NCI-H1092 treated with DMSO at 0.1 percent for 48 hours (cell line): ENCODE results near the gene NTRK3.
"Not testable (repeated sequence)": the region's sequence is repeated elsewhere in the genome, so short reads cannot be mapped to it uniquely, and the experiment has no call there.

Source experiments
- DNase-seq: peaks from one replicate; lab custom pipeline; 2025; lab: John Stamatoyannopoulos, UW

The NTRK3 gene

DNA sequence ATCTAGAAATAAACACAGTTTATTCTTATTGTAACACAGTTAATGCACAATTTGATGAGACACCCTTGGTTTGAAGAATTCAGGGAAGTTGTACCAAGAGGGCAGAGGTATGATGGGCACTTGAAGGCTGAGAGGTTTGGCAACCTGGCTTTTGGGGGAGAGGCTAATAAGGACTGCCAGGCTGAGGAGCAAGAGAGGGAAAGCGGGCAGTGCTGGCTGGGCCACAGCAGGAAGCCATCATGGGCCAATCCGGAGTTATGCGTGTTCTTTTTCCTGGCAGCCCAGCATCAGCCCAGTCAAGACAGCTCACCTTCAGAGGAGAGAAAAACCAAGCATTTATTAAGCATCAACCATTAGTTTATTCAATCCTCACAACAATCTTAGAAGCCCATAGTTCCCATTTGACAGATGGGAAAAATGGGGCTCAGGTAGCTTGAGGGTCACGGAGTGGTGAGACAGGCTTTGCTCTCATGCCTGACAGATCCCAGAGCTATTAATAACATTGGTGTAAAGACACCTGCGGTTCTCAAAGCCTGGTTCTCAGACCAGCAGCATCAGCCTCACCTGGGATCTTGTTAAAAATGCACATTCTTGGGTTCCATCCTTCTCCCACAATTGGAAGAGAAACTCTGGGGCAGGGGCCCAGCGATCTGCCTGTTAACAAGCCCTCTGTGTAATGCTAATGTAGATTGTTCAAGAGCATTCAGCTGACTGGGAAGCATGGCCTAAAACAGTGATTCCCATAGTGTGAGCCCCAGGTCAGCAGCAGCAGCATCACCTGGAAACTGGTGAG, 183.7 kb downstream of the NTRK3 start:
- no peak for DNase-seq

GRCh38 chr15:88072133-88072532, 184.4 kb downstream of the NTRK3 start:
- DNase-seq = not testable (repeated sequence)

- DNase-seq = peak; percentile 27
Measured at GRCh38 chr15:88071141-88071540, 185.4 kb downstream of the NTRK3 start.

DNA sequence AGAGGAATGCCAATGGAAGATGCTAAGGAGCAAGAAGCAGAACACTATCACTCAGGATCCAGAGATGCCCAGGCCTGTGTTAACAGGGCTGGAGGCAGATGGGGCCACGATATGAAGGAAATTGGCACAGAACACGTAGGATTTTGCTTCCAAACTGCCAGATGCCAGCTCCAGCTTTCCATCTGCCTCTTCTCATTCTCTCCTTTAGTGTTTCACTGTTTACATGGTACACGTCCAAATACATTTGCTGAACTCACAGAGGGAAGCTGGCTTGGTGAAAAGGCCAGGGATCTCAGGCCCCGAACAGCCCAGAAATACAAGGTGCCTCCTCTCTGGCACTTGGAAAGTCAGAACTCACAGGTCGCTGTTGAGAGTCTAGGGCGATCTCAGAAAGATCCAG, 187.0 kb downstream of the NTRK3 start:
- peak; percentile 88 for DNase-seq

DNA sequence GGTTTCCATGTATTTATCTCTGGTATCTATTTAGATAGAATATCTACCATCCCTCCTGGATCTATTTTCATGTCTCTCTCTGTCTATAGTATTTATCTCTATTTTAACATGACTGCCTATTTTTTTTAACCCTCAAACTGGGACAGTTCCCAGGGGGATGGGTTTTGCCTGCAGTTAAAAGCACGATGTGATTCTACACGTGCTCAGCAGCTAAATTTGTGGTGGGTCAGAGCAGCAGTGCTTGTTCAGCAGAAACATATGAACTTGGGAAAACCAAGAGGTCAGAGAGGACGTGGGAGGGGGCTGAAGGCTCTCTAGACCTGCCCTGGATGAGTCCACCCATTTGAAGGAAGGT, 189.2 kb downstream of the NTRK3 start:
- DNase-seq = no peak

GRCh38 chr15:88066636-88067330, 189.8 kb downstream of the NTRK3 start:
- DNase-seq = no peak

DNA sequence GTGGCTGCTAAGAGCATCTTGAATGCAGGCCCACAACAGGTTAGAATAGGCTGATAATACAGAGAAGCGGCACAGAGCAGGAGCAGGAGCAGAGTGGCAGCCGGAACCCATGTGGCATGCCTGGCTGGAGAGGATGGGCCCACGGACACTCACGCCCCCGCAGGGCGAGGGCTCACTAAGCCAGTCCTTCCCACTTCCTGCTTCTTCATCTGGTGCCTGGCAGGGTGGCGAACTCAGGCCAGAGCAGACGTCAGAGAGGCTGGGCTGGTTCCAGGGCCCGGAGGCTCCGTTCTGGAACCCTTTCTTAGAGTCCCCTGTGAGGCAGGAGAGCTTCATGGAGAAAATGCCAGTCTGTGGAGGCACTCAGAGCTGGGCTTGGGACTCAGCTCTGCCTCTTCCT, 195.1 kb downstream of the NTRK3 start:
- DNase-seq = no peak

- DNase-seq = no peak
Measured at GRCh38 chr15:88060383-88060782, 196.2 kb downstream of the NTRK3 start.

DNA sequence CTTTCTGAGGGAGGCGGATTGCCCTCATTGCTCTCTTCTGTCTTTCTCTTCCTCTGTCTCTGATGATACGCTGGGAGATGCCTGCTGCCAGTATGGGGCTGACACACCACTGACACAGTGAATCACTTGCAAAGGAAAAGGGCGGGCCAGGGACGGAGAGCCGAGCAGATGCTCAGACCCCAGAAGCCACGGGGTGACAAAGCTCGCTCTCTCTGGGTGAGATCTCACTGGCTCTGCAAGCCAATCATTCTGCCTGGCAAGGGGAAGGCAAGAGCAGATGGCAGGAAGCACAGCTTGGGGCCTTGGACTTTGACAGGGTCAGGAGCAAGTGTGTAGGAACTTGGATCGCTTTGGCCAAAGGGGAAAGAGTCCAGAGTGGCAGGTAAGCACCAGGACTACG, 198.7 kb downstream of the NTRK3 start:
- no peak for DNase-seq

DNA sequence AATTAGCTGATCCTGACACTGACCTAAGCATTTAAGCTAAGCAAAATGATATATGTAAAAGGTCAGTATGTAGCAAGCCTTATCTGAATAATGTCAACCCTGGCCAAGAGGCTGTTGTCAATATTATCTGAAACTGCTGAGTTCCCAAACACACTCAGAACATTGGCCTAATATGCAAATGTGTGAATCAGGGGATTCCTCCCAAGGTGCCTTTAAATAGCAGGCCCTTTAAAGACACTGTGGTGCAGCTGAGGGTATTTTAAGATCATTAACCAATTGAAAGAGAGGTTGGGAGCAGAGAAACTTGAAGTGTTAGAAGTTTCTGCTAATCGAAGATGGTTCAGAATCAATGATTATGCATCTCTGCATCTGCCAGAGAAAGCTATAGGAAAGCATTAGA, 207.0 kb downstream of the NTRK3 start:
- no peak for DNase-seq

- no peak for DNase-seq
Measured at GRCh38 chr15:88048755-88049154, 207.8 kb downstream of the NTRK3 start.

- DNase-seq = no peak
Measured at GRCh38 chr15:88048237-88048636, 208.3 kb downstream of the NTRK3 start.

GRCh38 chr15:88046576-88047129, 209.9 kb downstream of the NTRK3 start:
- no peak for DNase-seq

DNA sequence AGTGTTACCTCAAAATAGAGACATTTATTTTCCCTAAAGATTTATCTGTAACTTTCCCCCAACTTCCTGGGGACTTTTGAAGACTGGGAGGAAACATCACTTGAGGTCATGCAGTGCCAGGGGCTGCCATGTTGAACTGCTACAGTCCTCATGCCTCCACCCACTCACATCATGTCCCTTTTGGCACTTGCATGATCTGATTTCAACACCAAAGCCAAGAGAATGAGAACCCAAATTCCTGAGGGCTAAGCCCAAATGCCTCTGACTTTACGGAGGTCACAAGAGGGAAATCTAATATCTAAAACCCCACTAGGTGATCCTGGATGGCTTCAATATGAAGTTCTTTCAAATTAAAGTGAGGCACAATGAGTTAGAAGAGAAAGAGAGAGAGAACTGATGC, 213.1 kb downstream of the NTRK3 start:
- no peak for DNase-seq

DNA sequence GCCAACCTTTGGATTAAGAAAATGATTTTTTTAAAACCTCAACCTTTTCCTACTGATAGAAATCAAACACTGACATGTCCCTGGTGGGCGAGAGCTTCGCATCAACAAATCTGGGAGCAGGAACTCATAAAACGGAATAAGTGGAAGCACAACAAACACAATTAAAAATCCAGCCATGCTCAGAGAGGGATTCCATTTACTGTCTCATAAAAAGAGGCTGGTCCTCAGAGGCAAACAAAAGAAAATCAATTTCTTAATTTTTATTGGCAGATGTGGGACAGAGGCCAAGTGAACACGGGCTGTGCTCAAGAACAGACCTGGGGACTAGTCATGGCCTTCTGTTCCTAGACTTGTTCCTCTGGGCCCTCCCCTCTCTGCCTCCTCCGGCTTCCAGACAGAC, 214.5 kb downstream of the NTRK3 start:
- peak; percentile 53 for DNase-seq

DNA sequence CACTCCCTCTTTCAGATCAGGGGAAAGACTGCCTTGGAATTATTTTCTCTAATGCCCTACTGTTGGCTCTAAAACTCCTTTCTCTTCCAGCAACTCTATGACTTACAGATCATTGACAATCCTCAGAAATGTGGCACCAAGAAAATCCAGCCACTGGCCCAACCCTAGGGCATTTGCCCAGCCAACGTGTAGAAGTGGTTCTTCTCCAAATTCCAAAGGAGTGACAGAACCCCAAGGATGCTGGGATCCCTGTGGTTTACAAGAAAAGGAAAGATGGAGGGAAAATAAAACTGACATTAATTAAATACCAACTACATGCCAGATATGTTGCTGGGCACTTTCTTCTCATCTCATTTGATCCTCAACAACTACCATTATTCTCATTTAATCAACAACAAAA, 216.0 kb downstream of the NTRK3 start:
- no peak for DNase-seq

GRCh38 chr15:88038261-88038660, 218.3 kb downstream of the NTRK3 start:
- DNase-seq = no peak

GRCh38 chr15:88036154-88036839, 220.2 kb downstream of the NTRK3 start:
- no peak for DNase-seq

- DNase-seq = no peak
Measured at GRCh38 chr15:88035381-88035780, 221.2 kb downstream of the NTRK3 start.

DNA sequence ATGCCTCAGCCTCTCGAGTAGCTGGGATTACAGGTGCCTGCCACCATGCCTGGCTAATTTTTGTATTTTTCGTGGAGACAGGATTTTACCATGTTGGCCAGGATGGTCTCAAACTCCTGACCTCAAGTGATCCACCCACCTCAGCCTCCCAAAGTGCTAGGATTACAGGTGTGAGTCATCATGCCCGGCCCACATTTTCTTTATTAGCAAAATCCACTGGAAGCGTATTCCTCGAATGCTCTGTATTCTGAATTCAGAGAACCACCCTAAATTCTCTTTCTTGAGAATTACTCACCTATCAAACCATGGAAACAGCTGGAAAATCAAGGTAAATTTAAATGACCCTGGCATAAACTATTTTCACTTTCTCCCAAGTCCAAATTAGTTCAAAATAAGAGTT, 223.1 kb downstream of the NTRK3 start:
- DNase-seq = not testable (repeated sequence)

DNA sequence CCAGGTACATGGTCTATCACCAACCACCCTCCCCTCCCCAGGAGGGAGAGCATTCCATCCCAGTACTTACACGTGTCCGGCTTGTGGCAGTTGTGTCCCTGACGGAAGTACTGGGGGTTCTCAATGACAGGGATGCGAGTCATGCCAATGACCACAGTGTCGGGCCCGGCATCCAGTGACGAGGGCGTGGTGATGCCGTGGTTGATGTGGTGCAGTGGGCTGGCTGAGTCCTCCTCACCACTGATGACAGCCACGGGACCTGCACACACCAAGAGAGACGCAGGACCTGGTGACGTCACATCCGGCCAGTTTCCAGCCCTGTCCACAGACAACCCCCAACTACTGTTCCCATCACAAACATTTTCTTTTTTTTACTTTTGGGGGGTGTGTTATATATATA, 223.8 kb downstream of the NTRK3 start:
- DNase-seq = no peak

DNA sequence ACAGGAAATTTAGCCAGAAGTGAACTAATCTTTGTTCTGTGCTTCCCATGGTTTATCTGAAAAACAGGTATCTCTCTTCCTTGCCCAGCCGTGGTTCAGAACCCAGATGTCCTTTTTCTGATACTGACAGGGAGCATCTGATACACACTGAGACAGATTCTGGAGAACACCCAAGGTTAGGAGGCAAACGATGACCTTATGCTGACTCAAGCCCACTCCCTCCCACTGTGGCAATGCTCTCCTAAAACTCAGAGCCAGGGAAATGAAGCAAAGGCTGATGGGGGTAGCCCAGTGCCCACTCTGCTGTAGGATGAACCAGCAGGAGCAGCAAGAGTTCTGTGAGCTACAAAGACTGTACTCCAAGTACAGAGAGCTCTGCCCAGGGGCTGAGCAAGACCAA, 225.1 kb downstream of the NTRK3 start:
- no peak for DNase-seq

GRCh38 chr15:88029696-88030095, 226.8 kb downstream of the NTRK3 start:
- DNase-seq = no peak
